Stomach smooth muscle (tissue), 2 donors: ENCODE measurements around the gene IFNA21.
"Not testable (repeated sequence)": the region's sequence is repeated elsewhere in the genome, so short reads cannot be mapped to it uniquely, and the experiment has no call there.

ENCODE experiments used
- H3K27ac ChIP-seq: one replicate; pipeline ENCODE4 v1.7.0; 2013; ENCODE audit warnings: mild to moderate bottlenecking, low read length, inconsistent platforms
- H3K27me3 ChIP-seq, 2 donors: one replicate each; pipeline ENCODE4 v1.7.0; 2013; ENCODE audit warnings: low read length in 2 of 2; ENCODE audit not compliant: insufficient read depth in 2 of 2, control insufficient read depth in 1 of 2
- H3K36me3 ChIP-seq, 2 donors: one replicate each; pipeline ENCODE4 v1.7.0; 2013; ENCODE audit warnings: low read length in 2 of 2; ENCODE audit not compliant: control insufficient read depth in 2 of 2, insufficient read depth in 2 of 2
- H3K4me1 ChIP-seq: one replicate; pipeline ENCODE4 v1.7.0; 2013; ENCODE audit warnings: low read length; ENCODE audit not compliant: control insufficient read depth, insufficient read depth
- H3K4me3 ChIP-seq, 2 donors: one replicate each; pipeline ENCODE4 v1.7.0; 2013; ENCODE audit warnings: low read length in 2 of 2
- H3K9ac ChIP-seq, 2 donors: one replicate each; pipeline ENCODE4 v1.7.0; 2013; ENCODE audit warnings: low read length in 2 of 2, mild to moderate bottlenecking in 1 of 2
- H3K9me3 ChIP-seq, 2 donors: one replicate each; pipeline ENCODE4 v1.7.0; 2013; ENCODE audit warnings: low read length in 2 of 2; ENCODE audit not compliant: control insufficient read depth in 2 of 2
- donor health status: healthy.
- donor health status: Pancreatic carcinoma.

Gene IFNA21

GRCh38 chr9:21182810-21183736, 16.6 kb upstream of the IFNA21 start:
- H3K9me3 ChIP-seq, H3K36me3 ChIP-seq, H3K4me1 ChIP-seq, H3K27ac ChIP-seq, H3K4me3 ChIP-seq, H3K27me3 ChIP-seq, H3K9ac ChIP-seq: not testable (repeated sequence)

- Histone ChIP-seq H3K9me3 (no peaks in the 10 kb centered on the region), H3K4me3 (no peak overlapping the region), H3K4me1 (no peaks in the 10 kb centered on the region), H3K9ac (no peak overlapping the region), H3K27me3 (no peaks in the 10 kb centered on the region), H3K36me3 (no peaks in the 10 kb centered on the region), H3K27ac (no peak overlapping the region)
Measured at GRCh38 chr9:21174671-21175070, 8.2 kb upstream of the IFNA21 start.

- Histone ChIP-seq H3K27me3 (no peaks in the 10 kb centered on the region), H3K36me3 (no peaks in the 10 kb centered on the region), H3K4me3 (no peak overlapping the region), H3K9me3 (no peaks in the 10 kb centered on the region), H3K4me1 (no peaks in the 10 kb centered on the region), H3K9ac (no peak overlapping the region), H3K27ac (no peak overlapping the region)
Measured at GRCh38 chr9:21172156-21172555, 5.7 kb upstream of the IFNA21 start.

DNA sequence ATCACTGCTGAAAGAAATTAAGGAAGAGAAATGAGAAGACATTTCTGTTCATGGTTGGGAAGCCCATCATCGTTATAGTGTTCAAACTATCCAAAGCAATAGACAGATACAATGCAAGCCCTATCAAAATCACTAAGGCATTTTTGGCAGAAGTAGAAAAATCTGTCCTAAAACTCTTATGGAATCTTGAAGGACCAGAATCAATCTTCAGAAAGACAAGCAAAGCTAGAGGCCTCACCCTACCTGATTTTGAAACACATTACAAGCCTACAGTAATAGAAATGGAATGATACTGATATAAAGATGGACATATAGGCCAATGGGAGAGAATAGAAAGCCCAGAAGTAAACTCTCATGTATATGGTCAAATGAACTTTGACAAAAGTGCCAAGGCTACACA, 4.9 kb upstream of the IFNA21 start:
- H3K36me3 ChIP-seq: no peaks in the 10 kb centered on the region
- H3K9me3 ChIP-seq: no peaks in the 10 kb centered on the region
- no peak overlapping the region for H3K9ac ChIP-seq
- no peaks in the 10 kb centered on the region for H3K27me3 ChIP-seq
- H3K27ac ChIP-seq: no peak overlapping the region
- H3K4me3 ChIP-seq: no peak overlapping the region
- no peaks in the 10 kb centered on the region for H3K4me1 ChIP-seq

GRCh38 chr9:21165516-21165915, 944 bp downstream of the IFNA21 start:
- Histone ChIP-seq H3K4me1 (no peaks in the 10 kb centered on the region), H3K4me3 (no peak overlapping the region), H3K9me3 (no peaks in the 10 kb centered on the region)

GRCh38 chr9:21160178-21160577, 6.3 kb downstream of the IFNA21 start:
- H3K9ac ChIP-seq: no peak overlapping the region
- H3K36me3 ChIP-seq: no peaks in the 10 kb centered on the region
- H3K27ac ChIP-seq: no peak overlapping the region
- no peak overlapping the region for H3K4me3 ChIP-seq
- no peaks in the 10 kb centered on the region for H3K27me3 ChIP-seq
- no peaks in the 10 kb centered on the region for H3K4me1 ChIP-seq
- H3K9me3 ChIP-seq: no peaks in the 10 kb centered on the region

More at GRCh38 chr9:21165516-21165915, 944 bp downstream of the IFNA21 start:
- no peaks in the 10 kb centered on the region for H3K36me3 ChIP-seq
- no peaks in the 10 kb centered on the region for H3K27me3 ChIP-seq
- H3K27ac ChIP-seq: no peak overlapping the region
- H3K9ac ChIP-seq: no peak overlapping the region

- Histone ChIP-seq H3K27ac (no peak overlapping the region), H3K27me3 (no peaks in the 10 kb centered on the region), H3K4me1 (no peaks in the 10 kb centered on the region)
Measured at GRCh38 chr9:21155501-21155900, 11.0 kb downstream of the IFNA21 start.

GRCh38 chr9:21154018-21154608, 12.3 kb downstream of the IFNA21 start:
- Histone ChIP-seq H3K9ac (no peak overlapping the region), H3K36me3 (no peaks in the 10 kb centered on the region), H3K4me1 (no peaks in the 10 kb centered on the region), H3K9me3 (no peaks in the 10 kb centered on the region), H3K27ac (no peak overlapping the region), H3K27me3 (no peaks in the 10 kb centered on the region), H3K4me3 (no peak overlapping the region)

More at GRCh38 chr9:21155501-21155900, 11.0 kb downstream of the IFNA21 start:
- Histone ChIP-seq H3K9me3 (no peaks in the 10 kb centered on the region), H3K4me3 (no peak overlapping the region), H3K36me3 (no peaks in the 10 kb centered on the region), H3K9ac (no peak overlapping the region)

GRCh38 chr9:21153336-21154017, 13.0 kb downstream of the IFNA21 start:
- Histone ChIP-seq H3K36me3 (no peaks in the 10 kb centered on the region), H3K4me3 (no peak overlapping the region), H3K4me1 (no peaks in the 10 kb centered on the region), H3K9ac (no peak overlapping the region), H3K9me3 (no peaks in the 10 kb centered on the region), H3K27me3 (no peaks in the 10 kb centered on the region), H3K27ac (no peak overlapping the region)

- Histone ChIP-seq H3K4me3 (no peak overlapping the region), H3K9ac (no peak overlapping the region), H3K36me3 (no peaks in the 10 kb centered on the region), H3K4me1 (no peaks in the 10 kb centered on the region), H3K27me3 (no peaks in the 10 kb centered on the region), H3K9me3 (peaks cover 0 to 2% of the 10 kb centered on the region in 2 donors), H3K27ac (no peak overlapping the region)
Measured at GRCh38 chr9:21144603-21145002, 21.9 kb downstream of the IFNA21 start.
